GM12872 (cell line): ENCODE data around the gene POU6F2.

Experiments used
- CTCF ChIP-seq: IDR thresholded peaks from 3 replicates; pipeline ENCODE4 v1.5.1; 2011; ENCODE audit warnings: low read depth, mild to moderate bottlenecking, low read length, moderate library complexity; ENCODE audit not compliant: insufficient read depth

The POU6F2 gene

GRCh38 chr7:39128287-39128843, 150.7 kb downstream of the POU6F2 start:
- no peak for TF ChIP-seq CTCF

GRCh38 chr7:39130274-39130673, 152.6 kb downstream of the POU6F2 start:
- TF ChIP-seq CTCF, result no peak

DNA sequence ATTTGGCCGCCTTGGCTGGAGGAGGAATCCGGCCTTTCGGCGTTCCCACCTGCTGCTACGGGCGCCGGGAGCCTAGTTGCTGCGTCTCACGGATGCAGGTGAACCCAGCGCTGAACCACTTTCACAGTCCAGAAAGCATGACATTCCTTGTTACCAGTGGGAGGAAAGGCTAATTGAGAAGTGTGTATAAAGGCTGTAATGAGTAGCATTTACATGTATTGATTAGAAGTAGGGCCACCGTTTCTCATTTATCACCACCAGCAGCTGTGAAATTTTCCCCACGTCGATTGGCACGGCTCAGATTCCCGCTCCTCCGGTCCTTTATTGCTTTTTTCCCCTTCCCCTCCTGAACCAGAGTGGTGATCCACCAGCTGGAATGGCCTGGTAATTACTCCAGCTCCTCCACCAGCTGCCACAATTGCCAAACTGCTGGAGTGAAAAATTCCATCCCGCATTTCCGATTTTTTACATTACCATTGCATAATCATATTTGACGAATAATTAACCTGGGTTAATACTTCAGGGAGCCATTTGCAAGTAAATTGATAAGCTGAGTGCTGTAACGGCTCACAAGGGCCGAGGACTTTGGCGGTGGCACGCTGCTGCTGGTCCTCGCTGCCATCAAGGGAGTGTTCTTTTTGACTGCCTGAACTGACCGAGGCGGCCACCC, 153.3 kb downstream of the POU6F2 start:
- TF ChIP-seq CTCF, result no peak

DNA sequence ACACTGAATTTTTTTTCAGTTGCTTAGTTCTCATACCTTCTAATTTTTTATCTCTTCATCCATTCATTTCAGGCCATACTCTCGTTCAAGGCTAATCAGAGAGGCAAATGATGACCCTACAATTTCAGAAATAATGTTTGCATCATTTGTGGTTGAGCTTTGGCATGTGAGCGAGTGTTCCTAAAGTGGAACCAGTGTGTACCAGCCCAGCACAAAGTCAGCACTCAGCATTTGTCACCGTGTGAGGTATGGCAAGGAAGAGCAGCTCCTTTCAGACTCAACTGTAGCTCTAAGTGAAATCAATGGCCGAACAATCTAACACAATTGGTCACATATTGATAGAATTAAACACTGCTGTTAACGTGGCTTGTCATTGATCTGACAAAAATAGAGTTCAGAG, 154.6 kb downstream of the POU6F2 start:
- no peak for TF ChIP-seq CTCF

DNA sequence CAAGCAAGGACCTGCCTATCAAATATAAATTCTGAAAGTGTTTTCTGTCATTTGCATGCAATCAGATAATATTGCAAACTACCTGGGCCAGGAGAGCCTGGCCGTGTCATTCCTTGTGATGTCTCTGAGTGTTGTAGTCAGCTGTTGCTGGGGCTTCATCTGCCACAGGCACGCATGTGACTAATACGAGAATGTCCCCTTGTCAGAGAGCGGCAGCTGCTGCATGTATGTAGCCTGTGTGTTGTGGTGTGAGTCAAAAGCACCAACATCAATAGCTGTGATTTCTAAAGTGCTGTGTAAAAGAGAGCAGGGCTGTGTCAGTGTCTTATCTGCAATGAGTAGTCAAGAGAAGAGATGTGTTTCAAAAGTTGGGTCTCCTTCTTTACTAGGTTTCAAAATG, 155.4 kb downstream of the POU6F2 start:
- TF ChIP-seq CTCF, result no peak

GRCh38 chr7:39137480-39137879, 159.8 kb downstream of the POU6F2 start:
- no peak for TF ChIP-seq CTCF

DNA sequence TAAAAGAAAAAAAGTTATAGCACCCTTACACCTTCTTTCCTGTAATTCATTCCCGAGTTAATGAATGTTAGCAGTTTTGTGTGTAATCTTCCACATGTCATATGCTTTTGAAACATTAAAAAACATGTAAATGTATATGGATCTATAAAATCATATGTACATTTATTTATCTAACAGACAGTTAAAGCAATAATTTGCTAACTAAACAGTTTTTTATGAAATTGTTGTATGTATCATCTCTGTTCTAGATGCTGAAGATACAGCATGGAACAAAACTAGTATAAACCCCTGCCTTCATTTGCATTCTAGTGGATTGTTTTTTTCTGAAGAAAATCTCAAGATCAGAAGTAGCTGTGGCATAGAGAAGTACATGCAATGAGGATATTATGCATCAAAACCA, 165.0 kb downstream of the POU6F2 start:
- TF ChIP-seq CTCF, result no peak
